ENCODE results near the gene NPRL2. TPM values are rescaled to one million over a fixed set of nuclear protein-coding genes. Genes with fewer than 3 reads are reported as not detected.

The NPRL2 gene
- total and polyA plus RNA-seq, 2 donors (not counting 3 experiments of a cell fraction or from before 2014, with no cell fraction given), result 13.4 to 30.6 TPM

- Histone ChIP-seq H3K9me3 (replicated peaks; ENCODE audit: control insufficient read depth, insufficient read depth, low read length) (no peaks in the 10 kb centered on the region), H3K27ac (ENCODE audit: insufficient read depth, low read depth, low read length) (peak within 1 kb of the TSS; percentile 70), H3K36me3 (ENCODE audit: control insufficient read depth in 2 of 2, extremely low read depth in 1 of 2, insufficient read depth in 2 of 2, low read length in 2 of 2) (peaks cover 20 to 39% of the 10 kb centered on the region in 2 experiments)
These were observed 22.5 kb downstream of the NPRL2 start, which contains the start of gene TUSC2 for GRCh38 chr3:50327943-50328691. TUSC2 (minus strand) TSS chr3:50328223; CDS start chr3:50328099, 124 bp downstream.

More at GRCh38 chr3:50327943-50328691, 22.5 kb downstream of the NPRL2 start, which contains the start of gene TUSC2:
- Histone ChIP-seq H3K79me2 (ENCODE audit: control insufficient read depth, insufficient read depth, low read length) (peaks cover 35% of the 10 kb centered on the region), H3K9me1 (replicated peaks; ENCODE audit: control insufficient read depth, extremely low read depth, insufficient read depth, low read length) (no peaks in the 10 kb centered on the region), H3K4me3 (replicated peaks in 1 of 3; ENCODE audit: insufficient read depth in 1 of 3, low read depth in 1 of 3, low read length in 3 of 3) (peak within 1 kb of the TSS; percentile 69 to 88 (median 86)), H2AFZ (ENCODE audit: low read depth, low read length) (peak within 1 kb of the TSS; percentile 42), H3K27me3 (ENCODE audit: control insufficient read depth in 2 of 2, insufficient read depth in 2 of 2, low read length in 2 of 2) (no peaks in the 10 kb centered on the region), H3K4me2 (ENCODE audit: insufficient read depth, low read length) (peak within 1 kb of the TSS; percentile 83), H3K9ac (replicated peaks; ENCODE audit: extremely low read depth, insufficient read depth, low read length) (peak within 1 kb of the TSS; percentile 87), H4K20me1 (replicated peaks; ENCODE audit: control insufficient read depth, extremely low read depth, insufficient read depth, low read length) (no peaks in the 10 kb centered on the region), H3K4me1 (ENCODE audit: control insufficient read depth, extremely low read depth, insufficient read depth, low read length) (peaks cover 28% of the 10 kb centered on the region)
- DNase-seq (ENCODE audit: low read depth, low spot score) (peak; percentile 97), FAIRE-seq (peak; percentile 99)
- TF ChIP-seq MAX (IDR thresholded peaks at IDR 0.05; ENCODE audit: insufficient read depth, insufficient read length) (no peak), POLR2AphosphoS5 (IDR thresholded peaks at IDR 0.05; ENCODE audit: insufficient read depth, low read depth, low read length) (peak; percentile 95), JUN (IDR thresholded peaks at IDR 0.05; ENCODE audit: borderline replicate concordance, insufficient read depth, insufficient read length, low read depth) (no peak), MYC (IDR thresholded peaks at IDR 0.05; ENCODE audit: low read depth, low read length) (no peak), POLR2A (IDR thresholded peaks at IDR 0.05; ENCODE audit: low read depth, low read length) (peak; percentile 96)
- TF ChIP-seq, protein P1, sequence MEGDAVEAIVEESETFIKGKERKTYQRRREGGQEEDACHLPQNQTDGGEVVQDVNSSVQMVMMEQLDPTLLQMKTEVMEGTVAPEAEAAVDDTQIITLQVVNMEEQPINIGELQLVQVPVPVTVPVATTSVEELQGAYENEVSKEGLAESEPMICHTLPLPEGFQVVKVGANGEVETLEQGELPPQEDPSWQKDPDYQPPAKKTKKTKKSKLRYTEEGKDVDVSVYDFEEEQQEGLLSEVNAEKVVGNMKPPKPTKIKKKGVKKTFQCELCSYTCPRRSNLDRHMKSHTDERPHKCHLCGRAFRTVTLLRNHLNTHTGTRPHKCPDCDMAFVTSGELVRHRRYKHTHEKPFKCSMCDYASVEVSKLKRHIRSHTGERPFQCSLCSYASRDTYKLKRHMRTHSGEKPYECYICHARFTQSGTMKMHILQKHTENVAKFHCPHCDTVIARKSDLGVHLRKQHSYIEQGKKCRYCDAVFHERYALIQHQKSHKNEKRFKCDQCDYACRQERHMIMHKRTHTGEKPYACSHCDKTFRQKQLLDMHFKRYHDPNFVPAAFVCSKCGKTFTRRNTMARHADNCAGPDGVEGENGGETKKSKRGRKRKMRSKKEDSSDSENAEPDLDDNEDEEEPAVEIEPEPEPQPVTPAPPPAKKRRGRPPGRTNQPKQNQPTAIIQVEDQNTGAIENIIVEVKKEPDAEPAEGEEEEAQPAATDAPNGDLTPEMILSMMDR (IDR thresholded peaks at IDR 0.05; ENCODE audit: extremely low read depth in 1 of 2, insufficient read depth in 1 of 2, low read depth in 1 of 2, low read length in 2 of 2), result no peak
- ChIA-PET CTCF (interaction anchor here (0.8 to 1.8 kb wide), 5 partner anchors 8 to 102 kb away, joined by 3 to 13 read pairs (median 4); partner anchors contain the start of genes HYAL3 and NAA80), POLR2A (interaction anchor here (0.7 to 1.9 kb wide), 7 partner anchors 8 to 93 kb away, joined by 3 to 8 read pairs (median 4); partner anchors contain the start of genes GNAI2 and IFRD2)
- dilution Hi-C loops (cut with MboI; ENCODE audit: extremely low pct_ligation_motif_present, low sequenced_read_pairs) (no loop called here), intact Hi-C loops (cut with micrococcal nuclease) (loop anchor here (1.0 kb wide), 1 partner anchor 9 kb away; no protein-coding TSS in a partner anchor)
- no TSS peak for BruUV-seq (replicated peaks)
